ENCODE measurements around the gene ADAMTS4. TPM values are rescaled to one million over a fixed set of nuclear protein-coding genes. Genes with fewer than 3 reads are reported as not detected.
A peak's percentile ranks its signal among the peaks of the same experiment; 100 is the strongest.

The ADAMTS4 gene
- total and polyA plus RNA-seq, 8 donors: 0.89 to 20.6 (median 2.3) TPM

- peak in 1 of 2 donors; percentile 57 for DNase-seq
- H3K27me3 ChIP-seq: no peaks in the 10 kb centered on the region
- H3K36me3 ChIP-seq: peaks cover 10 to 18% (median 11%) of the 10 kb centered on the region in 4 donors
- H3K27ac ChIP-seq: no peak overlapping the region
- no peaks in the 10 kb centered on the region for H3K9me3 ChIP-seq
- intact Hi-C loops (cut with DNase I; ENCODE audit: low total_unique reads): no loop called here
- no peak overlapping the region for H3K4me3 ChIP-seq
- H3K4me1 ChIP-seq: peaks cover 16 to 42% (median 29%) of the 10 kb centered on the region in 4 donors
- 67 to 79% (median 68%) methylated on average over 7 of the region's 7 CpGs for WGBS, 5 donors
- TF ChIP-seq EP300 (IDR thresholded peaks at IDR 0.05): no peak
- no peak for TF ChIP-seq CTCF (IDR thresholded peaks at IDR 0.05)
- TF ChIP-seq POLR2A (IDR thresholded peaks at IDR 0.05): no peak
- no peak for TF ChIP-seq POLR2AphosphoS5 (IDR thresholded peaks at IDR 0.05)
These were observed 25.2 kb upstream of the ADAMTS4 start for GRCh38 chr1:161223805-161224694.

- intact Hi-C loops (cut with DNase I; ENCODE audit: low total_unique reads): no loop called here
- H3K9me3 ChIP-seq: no peaks in the 10 kb centered on the region
- WGBS, 5 donors: 67 to 84% (median 80%) methylated on average over 5 to 6 of the region's 6 CpGs
- H3K4me3 ChIP-seq: no peak overlapping the region
- no peaks in the 10 kb centered on the region for H3K27me3 ChIP-seq
- peaks cover 16 to 44% (median 23%) of the 10 kb centered on the region in 4 donors for H3K4me1 ChIP-seq
- no peak for TF ChIP-seq POLR2AphosphoS5 (IDR thresholded peaks at IDR 0.05)
- no peak for TF ChIP-seq EP300 (IDR thresholded peaks at IDR 0.05)
- no peak for TF ChIP-seq POLR2A (IDR thresholded peaks at IDR 0.05)
- no peak for TF ChIP-seq CTCF (IDR thresholded peaks at IDR 0.05)
- H3K27ac ChIP-seq: no peak overlapping the region
- DNase-seq: no peak
- H3K36me3 ChIP-seq: peaks cover 0 to 10% (median 0%) of the 10 kb centered on the region in 4 donors
These were observed 23.5 kb upstream of the ADAMTS4 start for GRCh38 chr1:161222175-161223019.

GRCh38 chr1:161220002-161220401, 21.1 kb upstream of the ADAMTS4 start:
- peaks cover 0 to 12% (median 4%) of the 10 kb centered on the region in 4 donors for H3K36me3 ChIP-seq
- 78 to 88% (median 81%) methylated on average over 5 of the region's 5 CpGs for whole genome bisulfite sequencing, 5 donors
- H3K9me3 ChIP-seq: no peaks in the 10 kb centered on the region
- H3K27ac ChIP-seq: no peak overlapping the region
- no peak for TF ChIP-seq POLR2A (IDR thresholded peaks at IDR 0.05)
- no peak for TF ChIP-seq POLR2AphosphoS5 (IDR thresholded peaks at IDR 0.05)
- no peak for TF ChIP-seq CTCF (IDR thresholded peaks at IDR 0.05)
- no peak for TF ChIP-seq EP300 (IDR thresholded peaks at IDR 0.05)
- DNase-seq: no peak
- no peak overlapping the region for H3K4me3 ChIP-seq
- intact Hi-C loops (cut with DNase I; ENCODE audit: low total_unique reads): no loop called here
- H3K27me3 ChIP-seq: no peaks in the 10 kb centered on the region
- H3K4me1 ChIP-seq: peaks cover 0 to 23% (median 2%) of the 10 kb centered on the region in 4 donors
